HL-60 (cell line): ENCODE measurements around the gene DNAH14.
"Not testable (repeated sequence)": the region's sequence is repeated elsewhere in the genome, so short reads cannot be mapped to it uniquely, and the experiment has no call there.

Source experiments
- DNase-seq, 2 experiments: peaks; one replicate each; pipeline ENCODE4 v3.0.0-alpha.2; 2010 to 2020; ENCODE audit warnings: low read depth in 1 of 2, low spot score in 1 of 2
- H3K27ac ChIP-seq: fragments of 250-450 bp; sonication (Bioruptor Pico); replicated peaks from 2 replicates; pipeline ENCODE4 v1.5.1; 2020; ENCODE audit warnings: mild to moderate bottlenecking, moderate library complexity
- H3K27me3 ChIP-seq: fragments of 250-450 bp; sonication (Bioruptor Pico); 2 replicates; pipeline ENCODE4 v1.5.1; 2021; ENCODE audit warnings: mild to moderate bottlenecking, moderate library complexity; ENCODE audit not compliant: insufficient read depth, poor library complexity, severe bottlenecking
- H3K4me3 ChIP-seq: replicated peaks from 2 replicates; pipeline ENCODE4 v1.5.1; 2011; ENCODE audit warnings: mild to moderate bottlenecking, control low read depth, low read length; ENCODE audit not compliant: insufficient read depth
- GABPA ChIP-seq: IDR thresholded peaks from 2 replicates; pipeline ENCODE4 v1.6.1; 2012; ENCODE audit warnings: low read depth
- POLR2AphosphoS5 ChIP-seq: IDR thresholded peaks from 2 replicates; pipeline ENCODE4 v1.6.1; 2012; ENCODE audit warnings: low read depth
- SPI1 ChIP-seq: IDR thresholded peaks from 2 replicates; pipeline ENCODE4 v1.6.1; 2012; ENCODE audit warnings: low read depth, mild to moderate bottlenecking, borderline replicate concordance
- TF ChIP-seq, protein P1 (sequence below): IDR thresholded peaks from one replicate; pipeline ENCODE4 v1.5.1; 2011; ENCODE audit warnings: low read length, control low read depth, inconsistent platforms; ENCODE audit not compliant: insufficient read depth
- TF ChIP-seq, protein P2 (sequence below): IDR thresholded peaks from 2 replicates; pipeline ENCODE4 v1.6.1; 2012; ENCODE audit warnings: low read depth; ENCODE audit not compliant: insufficient replicate concordance

Gene DNAH14

DNA sequence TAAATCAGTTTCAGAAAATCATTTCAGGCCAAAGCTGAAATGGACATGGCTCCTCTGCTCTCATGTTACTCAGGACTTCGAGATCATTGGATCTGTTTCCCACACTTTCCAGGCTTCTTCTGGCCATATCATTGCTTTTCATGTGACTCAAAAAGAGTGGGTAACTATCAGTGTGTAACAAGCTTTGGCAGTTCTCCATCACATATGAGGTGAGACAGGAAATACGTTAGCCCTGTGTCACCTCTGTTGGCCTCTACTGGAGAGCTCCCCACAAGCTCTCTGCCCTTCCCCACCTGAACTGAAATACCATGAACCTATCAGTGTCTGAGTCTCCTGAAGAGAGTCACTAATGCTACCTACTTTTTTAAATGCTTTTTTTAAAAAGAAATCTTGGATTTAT lies 370.1 kb downstream of the DNAH14 start:
- H3K27ac ChIP-seq = no peak overlapping the region
- TF ChIP-seq SPI1 (no peak), POLR2AphosphoS5 (no peak), GABPA (no peak)
- TF ChIP-seq, protein P1, sequence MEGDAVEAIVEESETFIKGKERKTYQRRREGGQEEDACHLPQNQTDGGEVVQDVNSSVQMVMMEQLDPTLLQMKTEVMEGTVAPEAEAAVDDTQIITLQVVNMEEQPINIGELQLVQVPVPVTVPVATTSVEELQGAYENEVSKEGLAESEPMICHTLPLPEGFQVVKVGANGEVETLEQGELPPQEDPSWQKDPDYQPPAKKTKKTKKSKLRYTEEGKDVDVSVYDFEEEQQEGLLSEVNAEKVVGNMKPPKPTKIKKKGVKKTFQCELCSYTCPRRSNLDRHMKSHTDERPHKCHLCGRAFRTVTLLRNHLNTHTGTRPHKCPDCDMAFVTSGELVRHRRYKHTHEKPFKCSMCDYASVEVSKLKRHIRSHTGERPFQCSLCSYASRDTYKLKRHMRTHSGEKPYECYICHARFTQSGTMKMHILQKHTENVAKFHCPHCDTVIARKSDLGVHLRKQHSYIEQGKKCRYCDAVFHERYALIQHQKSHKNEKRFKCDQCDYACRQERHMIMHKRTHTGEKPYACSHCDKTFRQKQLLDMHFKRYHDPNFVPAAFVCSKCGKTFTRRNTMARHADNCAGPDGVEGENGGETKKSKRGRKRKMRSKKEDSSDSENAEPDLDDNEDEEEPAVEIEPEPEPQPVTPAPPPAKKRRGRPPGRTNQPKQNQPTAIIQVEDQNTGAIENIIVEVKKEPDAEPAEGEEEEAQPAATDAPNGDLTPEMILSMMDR = no peak
- TF ChIP-seq, protein P2, sequence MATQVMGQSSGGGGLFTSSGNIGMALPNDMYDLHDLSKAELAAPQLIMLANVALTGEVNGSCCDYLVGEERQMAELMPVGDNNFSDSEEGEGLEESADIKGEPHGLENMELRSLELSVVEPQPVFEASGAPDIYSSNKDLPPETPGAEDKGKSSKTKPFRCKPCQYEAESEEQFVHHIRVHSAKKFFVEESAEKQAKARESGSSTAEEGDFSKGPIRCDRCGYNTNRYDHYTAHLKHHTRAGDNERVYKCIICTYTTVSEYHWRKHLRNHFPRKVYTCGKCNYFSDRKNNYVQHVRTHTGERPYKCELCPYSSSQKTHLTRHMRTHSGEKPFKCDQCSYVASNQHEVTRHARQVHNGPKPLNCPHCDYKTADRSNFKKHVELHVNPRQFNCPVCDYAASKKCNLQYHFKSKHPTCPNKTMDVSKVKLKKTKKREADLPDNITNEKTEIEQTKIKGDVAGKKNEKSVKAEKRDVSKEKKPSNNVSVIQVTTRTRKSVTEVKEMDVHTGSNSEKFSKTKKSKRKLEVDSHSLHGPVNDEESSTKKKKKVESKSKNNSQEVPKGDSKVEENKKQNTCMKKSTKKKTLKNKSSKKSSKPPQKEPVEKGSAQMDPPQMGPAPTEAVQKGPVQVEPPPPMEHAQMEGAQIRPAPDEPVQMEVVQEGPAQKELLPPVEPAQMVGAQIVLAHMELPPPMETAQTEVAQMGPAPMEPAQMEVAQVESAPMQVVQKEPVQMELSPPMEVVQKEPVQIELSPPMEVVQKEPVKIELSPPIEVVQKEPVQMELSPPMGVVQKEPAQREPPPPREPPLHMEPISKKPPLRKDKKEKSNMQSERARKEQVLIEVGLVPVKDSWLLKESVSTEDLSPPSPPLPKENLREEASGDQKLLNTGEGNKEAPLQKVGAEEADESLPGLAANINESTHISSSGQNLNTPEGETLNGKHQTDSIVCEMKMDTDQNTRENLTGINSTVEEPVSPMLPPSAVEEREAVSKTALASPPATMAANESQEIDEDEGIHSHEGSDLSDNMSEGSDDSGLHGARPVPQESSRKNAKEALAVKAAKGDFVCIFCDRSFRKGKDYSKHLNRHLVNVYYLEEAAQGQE = no peak
- no peak for DNase-seq
- no peaks in the 10 kb centered on the region for H3K27me3 ChIP-seq
- H3K4me3 ChIP-seq = no peak overlapping the region

DNA sequence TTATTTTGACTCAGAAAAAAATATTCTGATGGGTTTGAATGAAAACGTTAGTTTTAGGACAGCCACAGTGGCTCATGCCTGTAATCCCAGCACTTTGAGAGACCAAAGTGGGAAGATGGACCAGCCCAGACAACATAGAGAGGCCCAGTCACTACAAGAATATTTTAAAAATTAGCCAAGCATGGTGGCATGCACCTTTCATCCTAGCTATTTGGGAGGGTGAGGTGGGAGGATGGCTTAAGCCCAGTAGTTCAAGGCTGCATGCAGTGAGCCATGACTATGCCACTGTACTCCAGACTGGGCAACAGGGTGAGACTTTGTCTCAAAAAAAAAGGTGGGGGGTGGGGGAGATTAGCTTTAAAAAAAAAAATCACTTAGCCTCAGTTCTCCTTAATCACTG lies 370.9 kb downstream of the DNAH14 start:
- H3K4me3 ChIP-seq = no peak overlapping the region
- TF ChIP-seq SPI1 (no peak), POLR2AphosphoS5 (no peak), GABPA (no peak)
- TF ChIP-seq, protein P1 = no peak
- TF ChIP-seq, protein P2 = no peak
- no peaks in the 10 kb centered on the region for H3K27me3 ChIP-seq
- no peak for DNase-seq
- H3K27ac ChIP-seq = no peak overlapping the region

DNA sequence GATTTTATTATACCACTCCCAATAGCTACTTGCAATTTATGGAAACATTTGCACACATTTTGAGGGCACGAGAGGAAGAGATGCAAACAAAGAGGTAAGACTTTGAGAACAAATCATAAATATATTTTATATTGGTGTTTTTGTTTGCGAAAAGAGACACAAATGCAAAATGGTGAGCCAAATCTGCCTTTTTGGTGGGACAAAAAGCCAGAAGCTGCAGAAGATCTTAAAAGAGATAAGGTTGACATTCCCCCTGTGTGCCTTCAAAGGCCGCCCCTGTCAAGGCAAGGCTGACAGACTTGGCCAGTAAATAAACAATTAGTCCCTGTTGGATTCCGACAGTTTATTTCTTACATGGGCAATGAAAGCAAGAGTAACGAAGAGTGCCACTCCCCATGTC lies 375.5 kb downstream of the DNAH14 start:
- Histone ChIP-seq H3K27me3 (no peaks in the 10 kb centered on the region), H3K27ac (no peak overlapping the region), H3K4me3 (no peak overlapping the region)
- DNase-seq = no peak
- TF ChIP-seq SPI1 = no peak

DNA sequence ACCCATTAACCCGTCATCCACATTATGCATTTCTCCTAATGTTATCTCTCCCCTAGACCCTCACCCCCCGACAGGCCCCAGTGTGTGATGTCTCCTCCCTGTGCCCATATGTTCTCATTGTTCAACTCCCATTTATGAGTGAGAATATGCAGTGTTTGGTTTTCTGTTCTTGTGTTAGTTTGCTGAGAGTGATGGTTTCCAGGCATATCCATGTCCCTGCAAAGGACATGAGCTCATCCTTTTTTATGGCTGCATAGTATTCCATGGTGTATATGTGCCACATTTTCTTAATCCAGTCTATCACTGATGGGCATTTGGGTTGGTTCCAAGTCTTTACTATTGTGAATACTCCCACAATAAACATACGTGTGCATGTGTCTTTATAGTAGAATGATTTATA lies 381.1 kb downstream of the DNAH14 start:
- H3K27ac ChIP-seq, DNase-seq, H3K4me3 ChIP-seq, H3K27me3 ChIP-seq: not testable (repeated sequence)

DNA sequence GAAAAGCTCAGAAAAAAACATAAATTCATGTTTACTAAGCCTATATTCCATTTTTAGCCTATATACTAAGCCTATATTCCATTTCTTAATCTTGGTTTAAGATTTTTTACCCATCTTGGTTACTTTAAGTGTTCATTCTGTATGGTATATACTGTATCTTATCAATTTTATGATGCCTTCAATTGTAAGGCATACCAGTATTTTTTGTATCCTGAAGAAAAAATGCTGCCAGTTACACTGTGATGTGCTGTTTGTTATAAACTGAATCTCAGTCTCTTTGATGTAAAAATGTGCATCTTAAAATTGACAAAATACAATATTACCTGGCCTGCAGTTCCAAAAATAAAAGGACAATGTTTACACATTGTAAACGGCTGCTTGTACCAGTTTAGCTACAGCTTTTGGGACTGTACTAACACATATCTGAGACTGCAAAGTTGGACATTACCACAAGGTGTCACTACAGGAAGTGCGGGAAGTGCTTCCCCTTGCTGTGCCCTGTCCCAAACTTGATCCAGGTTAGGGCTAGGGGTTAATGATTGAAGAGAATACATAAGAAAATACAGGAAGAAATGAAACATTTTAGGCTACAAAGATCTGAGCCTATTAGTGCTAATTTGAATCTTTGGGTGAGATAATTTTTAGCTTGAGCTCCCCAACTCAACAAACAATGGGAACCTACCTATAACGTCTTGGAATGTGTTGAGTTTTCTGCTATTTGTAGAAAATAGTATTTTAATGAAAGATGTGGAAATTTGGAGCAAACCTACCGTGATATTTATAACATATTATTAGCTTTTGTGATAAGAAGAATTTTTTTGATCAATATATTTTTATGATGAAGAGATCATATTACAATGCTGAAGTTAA lies 389.5 kb downstream of the DNAH14 start:
- DNase-seq = peak; percentile 4 to 54
- no peaks in the 10 kb centered on the region for H3K27me3 ChIP-seq
- H3K27ac ChIP-seq = no peak overlapping the region
- no peak overlapping the region for H3K4me3 ChIP-seq
- TF ChIP-seq, protein P1 = peak; percentile 68
- peak; percentile 52; the same call in 1 of the 2 replicates for TF ChIP-seq SPI1
- TF ChIP-seq, protein P2 = no peak
